GM21381 (cell line): ENCODE results near the gene TACC3.

ENCODE experiments used
- ATAC-seq: cut with Tn5 transposase; IDR thresholded peaks from one replicate; pipeline ENCODE4 v1.9.1; 2021; ENCODE audit warnings: mild to moderate bottlenecking, moderate library complexity; ENCODE audit not compliant: unreplicated experiment

The TACC3 gene

GRCh38 chr4:1771555-1772305 is 50.4 kb downstream of the TACC3 start:
- ATAC-seq, result no peak

GRCh38 chr4:1772853-1773538 is 51.7 kb downstream of the TACC3 start:
- ATAC-seq, result no peak

GRCh38 chr4:1773754-1774153 is 52.4 kb downstream of the TACC3 start:
- ATAC-seq, result no peak

GRCh38 chr4:1775731-1776500 is 54.6 kb downstream of the TACC3 start:
- ATAC-seq, result no peak

GRCh38 chr4:1776521-1777161 is 55.3 kb downstream of the TACC3 start:
- no peak for ATAC-seq

- no peak for ATAC-seq
Observed at GRCh38 chr4:1777822-1778641, 56.7 kb downstream of the TACC3 start.

- ATAC-seq, result no peak
Observed at GRCh38 chr4:1778642-1779392, 57.5 kb downstream of the TACC3 start.

- ATAC-seq, result no peak
Observed at GRCh38 chr4:1779588-1780382, 58.5 kb downstream of the TACC3 start.

GRCh38 chr4:1780435-1780834 is 59.1 kb downstream of the TACC3 start:
- no peak for ATAC-seq

GRCh38 chr4:1783015-1783414 is 61.7 kb downstream of the TACC3 start:
- no peak for ATAC-seq

- no peak for ATAC-seq
Observed at GRCh38 chr4:1783970-1784369, 62.6 kb downstream of the TACC3 start.

GRCh38 chr4:1784395-1784788 is 63.1 kb downstream of the TACC3 start:
- ATAC-seq, result no peak

GRCh38 chr4:1784789-1785591 is 63.7 kb downstream of the TACC3 start:
- ATAC-seq, result no peak

- ATAC-seq, result no peak
Observed at GRCh38 chr4:1785592-1785991, 64.3 kb downstream of the TACC3 start.

- no peak for ATAC-seq
Observed at GRCh38 chr4:1786544-1787362, 65.4 kb downstream of the TACC3 start.

- no peak for ATAC-seq
Observed at GRCh38 chr4:1787411-1788077, 66.2 kb downstream of the TACC3 start.
